HepG2 (cell line): ENCODE data around the gene ZNF444. TPM values are rescaled to one million over a fixed set of nuclear protein-coding genes. Genes with fewer than 3 reads are reported as not detected.

Source experiments
- CBX1 ChIP-seq: IDR thresholded peaks from one replicate; pipeline ENCODE4 v1.6.1; 2016; ENCODE audit warnings: antibody characterized with exemption, low read depth
- FOXA1 ChIP-seq, 2 experiments: fragments of 450-650 bp in 1 of 2; sonication (generic) in 1 of 2; formaldehyde crosslinking in 1 of 2; IDR thresholded peaks; 2 replicates each; pipeline versions ENCODE4 v1.4.0 to v1.6.1; 2016 to 2020; ENCODE audit warnings: missing genetic modification reagents in 1 of 2
- GATA4 ChIP-seq: sonication (generic); IDR thresholded peaks from 2 replicates; pipeline ENCODE4 v1.6.1; 2016; ENCODE audit warnings: antibody characterized with exemption, low read depth, borderline replicate concordance
- HDAC6 ChIP-seq: fragments of 200-600 bp; sonication (generic); IDR thresholded peaks from 2 replicates; pipeline ENCODE4 v1.7.0; 2017; ENCODE audit warnings: mild to moderate bottlenecking, antibody characterized with exemption, low read length, low read depth
- HMG20B ChIP-seq: conservative IDR thresholded peaks from 2 replicates; pipeline ENCODE4 v1.6.1; 2016; ENCODE audit warnings: missing genetic modification reagents, missing compliant biosample characterization
- KMT2A ChIP-seq: sonication (generic); formaldehyde crosslinking; IDR thresholded peaks from 2 replicates; pipeline ENCODE4 v1.4.0; 2020; ENCODE audit warnings: missing genetic modification reagents
- MAFF ChIP-seq: IDR thresholded peaks from 2 replicates; pipeline ENCODE4 v1.6.1; 2011; ENCODE audit warnings: low read depth, low read length, improper control_type of control experiment
- NR1H2 ChIP-seq: sonication (generic); formaldehyde crosslinking; IDR thresholded peaks from 2 replicates; pipeline ENCODE4 v1.8.1; 2022; ENCODE audit warnings: low read depth, missing genetic modification reagents, borderline replicate concordance
- PITX1 ChIP-seq: sonication (generic); formaldehyde crosslinking; IDR thresholded peaks from 2 replicates; pipeline ENCODE4 v1.5.1; 2020; ENCODE audit warnings: mild to moderate bottlenecking, missing genetic modification reagents
- POLR2A ChIP-seq, 2 experiments: IDR thresholded peaks; 2 replicates each; pipeline ENCODE4 v1.6.1; 2011; ENCODE audit warnings: low read depth in 2 of 2, low read length in 2 of 2, mild to moderate bottlenecking in 1 of 2, moderate library complexity in 1 of 2; ENCODE audit not compliant: insufficient read depth in 1 of 2
- PPARG ChIP-seq: conservative IDR thresholded peaks from 2 replicates; pipeline ENCODE4 v1.6.1; 2016; ENCODE audit warnings: missing biosample characterization, missing genetic modification reagents
- ZBTB2 ChIP-seq: sonication (generic); formaldehyde crosslinking; IDR thresholded peaks from 2 replicates; pipeline ENCODE4 v1.8.0; 2022; ENCODE audit warnings: low read depth, missing genetic modification reagents
- ZFAT ChIP-seq: sonication (generic); formaldehyde crosslinking; conservative IDR thresholded peaks from 2 replicates; pipeline ENCODE4 v1.8.1; 2023; ENCODE audit warnings: missing genetic modification reagents, inconsistent platforms
- ZFP37 ChIP-seq: sonication (generic); formaldehyde crosslinking; IDR thresholded peaks from 2 replicates; pipeline ENCODE4 v1.4.0; 2020; ENCODE audit warnings: missing genetic modification reagents, borderline replicate concordance
- ZNF251 ChIP-seq: sonication (generic); formaldehyde crosslinking; IDR thresholded peaks from 2 replicates; pipeline ENCODE4 v1.9.0; 2021; ENCODE audit warnings: mild to moderate bottlenecking, missing genetic modification reagents
- ZNF432 ChIP-seq: sonication (generic); formaldehyde crosslinking; IDR thresholded peaks from 2 replicates; pipeline ENCODE4 v1.5.0; 2020; ENCODE audit warnings: missing genetic modification reagents, mild to moderate bottlenecking, borderline replicate concordance
- ZNF484 ChIP-seq: sonication (generic); formaldehyde crosslinking; IDR thresholded peaks from 2 replicates; pipeline ENCODE4 v1.5.1; 2020; ENCODE audit warnings: mild to moderate bottlenecking, low read depth, missing genetic modification reagents, borderline replicate concordance
- ZNF589 ChIP-seq: sonication (generic); formaldehyde crosslinking; conservative IDR thresholded peaks from 2 replicates; pipeline ENCODE4 v1.8.0; 2022; ENCODE audit warnings: mild to moderate bottlenecking, moderate library complexity, missing genetic modification reagents
- ZSCAN31 ChIP-seq: sonication (generic); formaldehyde crosslinking; IDR thresholded peaks from 2 replicates; pipeline ENCODE4 v1.5.0; 2020; ENCODE audit warnings: low read depth, mild to moderate bottlenecking, missing genetic modification reagents
- polyA plus RNA-seq, 8 experiments: library from polyadenylated mRNA; depleted of rRNA in 3 of 8; stranded (reverse) in 7 of 8; unstranded in 1 of 8; fragments of >200 nt; fragmentation: Illumina TruSeq in 4 of 8; extraction: Trizol in 4 of 8; gene quantifications; 2 replicates each; pipeline versions ENCODE4 v1.2.1 to v1.2.3, GENCODE V29; 2011 to 2016; ENCODE audit warnings: low read depth in 4 of 8, missing spikeins in 1 of 8, mixed read lengths in 1 of 8; ENCODE audit not compliant: insufficient read depth in 1 of 8
- total RNA-seq, 5 experiments: library from RNA; depleted of rRNA; stranded (reverse); fragments of >200 nt; fragmentation: Illumina TruSeq; extraction: Trizol; gene quantifications; 2 replicates each; pipeline ENCODE4 v1.2.3, GENCODE V29; 2016; ENCODE audit warnings: low read depth in 1 of 5
- TF ChIP-seq, protein P1 (sequence below): sonication (generic); formaldehyde crosslinking; IDR thresholded peaks from 2 replicates; pipeline ENCODE4 v1.4.0; 2020; ENCODE audit warnings: missing genetic modification reagents
- TF ChIP-seq, protein P2 (sequence below): sonication (generic); formaldehyde crosslinking; IDR thresholded peaks from 2 replicates; pipeline ENCODE4 v1.5.0; 2020; ENCODE audit warnings: mild to moderate bottlenecking, missing genetic modification reagents
- TF ChIP-seq, protein P3 (sequence below): sonication (generic); formaldehyde crosslinking; IDR thresholded peaks from 2 replicates; pipeline ENCODE4 v1.8.1; 2023; ENCODE audit warnings: mild to moderate bottlenecking, moderate library complexity, missing genetic modification reagents

The ZNF444 gene
- total and polyA plus RNA-seq, 2 of the 13 experiments (the other 11 are each of a cell fraction or from before 2014, with no cell fraction given) = 27.4 to 30.3 TPM

GRCh38 chr19:56140583-56141416 is at the start of gene ZNF444 (continued):
- TF ChIP-seq GATA4 (no peak), NR1H2 (CRISPR knock-in tag) (no peak), FOXA1 (IDR thresholded peaks at IDR 0.05) (no peak), FOXA1 (CRISPR knock-in tag; IDR thresholded peaks at IDR 0.05) (no peak), ZSCAN31 (peak; percentile 86; the same call in 1 of the 2 replicates), HMG20B (CRISPR knock-in tag) (no peak), ZNF432 (CRISPR knock-in tag) (no peak), POLR2A (IDR thresholded peaks at IDR 0.05; ENCODE audit: insufficient read depth in 1 of 2, low read depth in 2 of 2, low read length in 2 of 2) (peak in 1 of 2 experiments; percentile 53; a peak in 2 of 4 replicates), KMT2A (CRISPR knock-in tag) (peak; percentile 65; the same call in 1 of the 2 replicates), HDAC6 (no peak), ZNF484 (CRISPR knock-in tag) (no peak), ZNF251 (CRISPR knock-in tag) (no peak), PPARG (CRISPR knock-in tag) (no peak), ZFAT (CRISPR knock-in tag) (no peak), CBX1 (peak; percentile 61), MAFF (0 out of 2 replicates have a peak, but pooled peaks have one; percentile 5), ZBTB2 (CRISPR knock-in tag) (no peak), ZNF589 (no peak), PITX1 (CRISPR knock-in tag) (no peak), ZFP37 (CRISPR knock-in tag) (no peak)
- TF ChIP-seq, protein P1, sequence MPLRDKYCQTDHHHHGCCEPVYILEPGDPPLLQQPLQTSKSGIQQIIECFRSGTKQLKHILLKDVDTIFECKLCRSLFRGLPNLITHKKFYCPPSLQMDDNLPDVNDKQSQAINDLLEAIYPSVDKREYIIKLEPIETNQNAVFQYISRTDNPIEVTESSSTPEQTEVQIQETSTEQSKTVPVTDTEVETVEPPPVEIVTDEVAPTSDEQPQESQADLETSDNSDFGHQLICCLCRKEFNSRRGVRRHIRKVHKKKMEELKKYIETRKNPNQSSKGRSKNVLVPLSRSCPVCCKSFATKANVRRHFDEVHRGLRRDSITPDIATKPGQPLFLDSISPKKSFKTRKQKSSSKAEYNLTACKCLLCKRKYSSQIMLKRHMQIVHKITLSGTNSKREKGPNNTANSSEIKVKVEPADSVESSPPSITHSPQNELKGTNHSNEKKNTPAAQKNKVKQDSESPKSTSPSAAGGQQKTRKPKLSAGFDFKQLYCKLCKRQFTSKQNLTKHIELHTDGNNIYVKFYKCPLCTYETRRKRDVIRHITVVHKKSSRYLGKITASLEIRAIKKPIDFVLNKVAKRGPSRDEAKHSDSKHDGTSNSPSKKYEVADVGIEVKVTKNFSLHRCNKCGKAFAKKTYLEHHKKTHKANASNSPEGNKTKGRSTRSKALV = no peak
- TF ChIP-seq, protein P2, sequence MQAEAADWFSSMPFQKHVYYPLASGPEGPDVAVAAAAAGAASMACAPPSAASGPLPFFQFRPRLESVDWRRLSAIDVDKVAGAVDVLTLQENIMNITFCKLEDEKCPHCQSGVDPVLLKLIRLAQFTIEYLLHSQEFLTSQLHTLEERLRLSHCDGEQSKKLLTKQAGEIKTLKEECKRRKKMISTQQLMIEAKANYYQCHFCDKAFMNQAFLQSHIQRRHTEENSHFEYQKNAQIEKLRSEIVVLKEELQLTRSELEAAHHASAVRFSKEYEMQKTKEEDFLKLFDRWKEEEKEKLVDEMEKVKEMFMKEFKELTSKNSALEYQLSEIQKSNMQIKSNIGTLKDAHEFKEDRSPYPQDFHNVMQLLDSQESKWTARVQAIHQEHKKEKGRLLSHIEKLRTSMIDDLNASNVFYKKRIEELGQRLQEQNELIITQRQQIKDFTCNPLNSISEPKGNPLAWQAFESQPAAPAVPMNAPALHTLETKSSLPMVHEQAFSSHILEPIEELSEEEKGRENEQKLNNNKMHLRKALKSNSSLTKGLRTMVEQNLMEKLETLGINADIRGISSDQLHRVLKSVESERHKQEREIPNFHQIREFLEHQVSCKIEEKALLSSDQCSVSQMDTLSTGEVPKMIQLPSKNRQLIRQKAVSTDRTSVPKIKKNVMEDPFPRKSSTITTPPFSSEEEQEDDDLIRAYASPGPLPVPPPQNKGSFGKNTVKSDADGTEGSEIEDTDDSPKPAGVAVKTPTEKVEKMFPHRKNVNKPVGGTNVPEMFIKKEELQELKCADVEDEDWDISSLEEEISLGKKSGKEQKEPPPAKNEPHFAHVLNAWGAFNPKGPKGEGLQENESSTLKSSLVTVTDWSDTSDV (CRISPR knock-in tag) = 0 out of 2 replicates have a peak, but pooled peaks have one; percentile 41
- TF ChIP-seq, protein P3, sequence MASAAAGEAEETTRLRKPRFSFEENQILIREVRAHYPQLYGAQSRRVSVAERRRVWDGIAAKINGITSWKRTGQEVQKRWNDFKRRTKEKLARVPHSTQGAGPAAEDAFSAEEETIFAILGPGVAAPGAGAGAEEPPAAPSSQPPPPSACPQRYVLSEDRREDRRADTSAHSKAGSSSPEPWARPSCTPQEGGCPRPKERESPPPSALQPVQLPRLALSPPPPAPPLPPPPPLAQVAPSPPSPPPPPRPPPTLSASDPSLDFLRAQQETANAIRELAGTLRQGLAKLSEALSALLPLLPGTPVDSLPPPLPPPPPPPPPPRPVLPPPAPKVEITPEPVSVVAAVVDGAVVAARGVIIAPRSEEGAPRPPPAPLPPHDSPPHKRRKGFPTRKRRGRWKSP = no peak
